ENCODE results near the gene BRAT1.

The BRAT1 gene

GRCh38 chr7:2500701-2501100, 54.6 kb downstream of the BRAT1 start:
- in situ Hi-C loops (cut with MboI; ENCODE audit: low sequenced_read_pairs), result no loop called here

- in situ Hi-C loops (cut with MboI; ENCODE audit: low sequenced_read_pairs), result no loop called here
Observed at GRCh38 chr7:2499719-2500430, 55.4 kb downstream of the BRAT1 start.

GRCh38 chr7:2499181-2499580, 56.1 kb downstream of the BRAT1 start:
- in situ Hi-C loops (cut with MboI; ENCODE audit: low sequenced_read_pairs), result no loop called here

GRCh38 chr7:2498708-2499107, 56.6 kb downstream of the BRAT1 start:
- in situ Hi-C loops (cut with MboI; ENCODE audit: low sequenced_read_pairs), result no loop called here

GRCh38 chr7:2497500-2498336, 57.6 kb downstream of the BRAT1 start:
- in situ Hi-C loops (cut with MboI; ENCODE audit: low sequenced_read_pairs), result no loop called here

- in situ Hi-C loops (cut with MboI; ENCODE audit: low sequenced_read_pairs), result no loop called here
Observed at GRCh38 chr7:2497065-2497464, 58.3 kb downstream of the BRAT1 start.

- in situ Hi-C loops (cut with MboI; ENCODE audit: low sequenced_read_pairs), result no loop called here
Observed at GRCh38 chr7:2496375-2496774, 58.9 kb downstream of the BRAT1 start.

GRCh38 chr7:2495418-2496299, 59.7 kb downstream of the BRAT1 start:
- in situ Hi-C loops (cut with MboI; ENCODE audit: low sequenced_read_pairs), result no loop called here

- in situ Hi-C loops (cut with MboI; ENCODE audit: low sequenced_read_pairs), result no loop called here
Observed at GRCh38 chr7:2494191-2495130, 60.9 kb downstream of the BRAT1 start.

GRCh38 chr7:2493205-2494164, 61.8 kb downstream of the BRAT1 start:
- in situ Hi-C loops (cut with MboI; ENCODE audit: low sequenced_read_pairs), result no loop called here

GRCh38 chr7:2492038-2492437, 63.3 kb downstream of the BRAT1 start:
- in situ Hi-C loops (cut with MboI; ENCODE audit: low sequenced_read_pairs), result no loop called here

- in situ Hi-C loops (cut with MboI; ENCODE audit: low sequenced_read_pairs), result no loop called here
Observed at GRCh38 chr7:2490181-2490651, 65.1 kb downstream of the BRAT1 start.

- in situ Hi-C loops (cut with MboI; ENCODE audit: low sequenced_read_pairs), result no loop called here
Observed at GRCh38 chr7:2488681-2489080, 66.6 kb downstream of the BRAT1 start.

GRCh38 chr7:2488272-2488645, 67.1 kb downstream of the BRAT1 start:
- in situ Hi-C loops (cut with MboI; ENCODE audit: low sequenced_read_pairs), result no loop called here
